SKM-1 treated with dmso at 0.1 percent for 144 hours (cell line): Measurements from ENCODE around the gene TRAPPC6A.

Source experiments
- DNase-seq: peaks from one replicate; lab custom pipeline; 2025; ENCODE audit not compliant: unreplicated experiment; lab: John Stamatoyannopoulos, UW

The TRAPPC6A gene

GRCh38 chr19:45186509-45187334 is 8.7 kb upstream of the TRAPPC6A start:
- no peak for DNase-seq

- no peak for DNase-seq
Observed at GRCh38 chr19:45184115-45184514, 6.1 kb upstream of the TRAPPC6A start.

- no peak for DNase-seq
Observed at GRCh38 chr19:45182758-45183157, 4.7 kb upstream of the TRAPPC6A start.

- no peak for DNase-seq
Observed at GRCh38 chr19:45180936-45181335, 2.9 kb upstream of the TRAPPC6A start.

- DNase-seq: no peak
Observed at GRCh38 chr19:45179892-45180370, 1.9 kb upstream of the TRAPPC6A start.

- no peak for DNase-seq
Observed at GRCh38 chr19:45179072-45179891, 1.2 kb upstream of the TRAPPC6A start.

GRCh38 chr19:45178262-45179071 is 430 bp upstream of the TRAPPC6A start, which contains the start of gene BLOC1S3:
BLOC1S3 (plus strand) TSS chr19:45178784; CDS start chr19:45179297, 513 bp downstream.
- peak; percentile 98 for DNase-seq

- DNase-seq: no peak
Observed at GRCh38 chr19:45175515-45176345, 2.3 kb downstream of the TRAPPC6A start.

GRCh38 chr19:45173816-45174215 is 4.2 kb downstream of the TRAPPC6A start:
- DNase-seq: no peak

- no peak for DNase-seq
Observed at GRCh38 chr19:45172611-45173208, 5.3 kb downstream of the TRAPPC6A start.

GRCh38 chr19:45172173-45172572 is 5.9 kb downstream of the TRAPPC6A start:
- no peak for DNase-seq

GRCh38 chr19:45171211-45171623 is 6.8 kb downstream of the TRAPPC6A start:
- no peak for DNase-seq

- DNase-seq: no peak
Observed at GRCh38 chr19:45170146-45171106, 7.6 kb downstream of the TRAPPC6A start.

- DNase-seq: no peak
Observed at GRCh38 chr19:45169602-45170001, 8.4 kb downstream of the TRAPPC6A start.

- no peak for DNase-seq
Observed at GRCh38 chr19:45168767-45169351, 9.2 kb downstream of the TRAPPC6A start.

GRCh38 chr19:45166723-45167252 is 11.2 kb downstream of the TRAPPC6A start:
- no peak for DNase-seq

- no peak for DNase-seq
Observed at GRCh38 chr19:45164577-45165335, 13.3 kb downstream of the TRAPPC6A start.
